Activated CD4-positive, alpha-beta T cell treated with anti-CD3 and anti-CD28 coated beads, Interleukin-2, amount 50 U/mL, for 48 hours (primary cell): ENCODE measurements around the gene CPED1.
"Not testable (repeated sequence)": the region's sequence is repeated elsewhere in the genome, so short reads cannot be mapped to it uniquely, and the experiment has no call there.

Source experiments
- DNase-seq, 2 experiments: peaks; one replicate each; pipeline ENCODE4 v3.0.0-alpha.2; 2020

The CPED1 gene

DNA sequence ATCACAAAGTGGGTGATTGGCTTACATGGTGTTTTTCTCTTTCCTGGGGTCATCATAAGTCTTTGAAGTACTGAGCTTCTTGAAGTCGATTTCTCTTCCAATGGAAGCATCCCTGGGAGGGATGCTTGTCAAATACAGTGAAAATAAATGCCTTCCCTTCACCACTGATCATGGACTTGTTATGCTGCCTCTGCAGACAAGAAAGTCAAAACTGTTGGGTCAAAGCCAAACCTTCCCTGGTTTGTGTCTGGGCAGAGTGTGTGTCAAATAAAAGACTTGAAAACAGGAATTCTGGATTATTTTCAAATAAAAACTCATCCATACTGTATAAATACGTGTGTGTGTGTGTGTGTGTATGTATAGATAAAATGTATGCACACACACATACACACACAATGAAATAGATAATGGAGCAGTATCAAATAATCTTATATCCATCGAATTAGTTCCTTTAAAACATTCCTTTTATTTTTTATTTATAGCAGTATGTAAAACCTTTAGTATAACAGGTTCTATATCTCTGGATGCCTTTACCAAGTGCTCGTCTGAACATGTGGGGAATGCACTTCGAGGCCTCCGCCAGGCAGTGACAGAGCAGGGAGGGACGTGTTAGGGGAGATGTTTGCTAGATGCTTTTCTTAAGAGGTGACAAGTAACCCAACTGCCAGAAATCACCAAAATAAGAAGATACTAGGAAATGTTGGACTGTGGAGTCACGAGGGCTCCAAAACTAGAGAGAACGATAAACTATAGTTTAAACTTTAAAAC is 313.1 kb downstream of the CPED1 start:
- no peak for DNase-seq

DNA sequence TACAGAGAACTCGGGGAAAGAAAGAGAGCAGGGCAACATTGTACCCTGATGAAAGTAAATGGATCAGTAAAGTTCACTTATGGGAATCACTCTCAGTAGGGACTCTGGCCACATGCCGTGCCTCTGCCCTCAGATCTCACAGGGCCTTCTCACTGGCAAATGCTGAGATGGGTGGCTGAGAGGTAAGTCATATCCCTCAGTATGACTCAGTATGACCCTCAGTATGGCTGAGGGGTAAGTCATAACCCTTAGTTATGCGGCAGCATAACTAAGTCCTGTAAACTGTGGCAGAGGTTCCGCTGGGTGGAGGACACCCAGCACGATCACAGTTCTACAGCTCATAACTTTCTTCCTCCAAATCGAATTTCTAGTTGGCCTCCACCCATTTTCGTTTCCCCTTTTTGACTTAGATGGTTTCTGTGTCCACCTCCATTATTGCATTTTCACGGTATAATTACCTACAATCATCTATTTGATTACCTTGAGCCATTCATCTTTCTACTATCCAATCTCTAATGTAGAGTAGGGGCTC is 313.8 kb downstream of the CPED1 start:
- DNase-seq = no peak

DNA sequence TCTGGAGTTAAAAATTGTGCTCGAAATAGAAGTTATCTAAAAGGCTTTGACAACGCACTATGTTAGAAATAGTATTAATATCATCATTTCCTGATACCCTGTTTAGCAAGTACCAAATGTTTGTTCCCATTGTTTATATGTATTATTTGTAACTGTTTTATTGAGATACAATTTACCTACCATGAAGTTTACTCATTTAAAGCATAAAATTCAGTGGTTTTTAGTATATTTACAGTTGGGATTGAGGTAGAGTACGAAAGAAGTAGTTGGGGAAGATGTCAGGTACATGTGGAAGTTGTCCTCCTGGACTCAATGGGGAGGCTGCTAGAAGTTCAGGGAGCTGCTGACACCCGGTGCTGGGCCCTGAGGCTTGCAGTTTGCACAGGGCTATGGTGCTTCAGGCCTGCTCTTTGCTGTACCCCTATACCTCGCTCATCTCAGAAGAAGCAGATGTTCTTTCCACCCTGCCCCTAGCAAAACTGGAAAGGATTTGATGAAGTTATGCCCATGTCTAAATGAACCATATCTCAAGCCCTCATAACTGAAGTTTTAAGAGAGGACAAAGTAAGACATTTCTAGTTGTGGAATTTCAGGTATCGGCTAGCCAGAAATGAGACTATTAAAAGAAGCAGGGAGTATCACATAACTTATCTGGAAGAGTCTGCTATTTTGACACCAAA is 315.1 kb downstream of the CPED1 start:
- no peak for DNase-seq

DNA sequence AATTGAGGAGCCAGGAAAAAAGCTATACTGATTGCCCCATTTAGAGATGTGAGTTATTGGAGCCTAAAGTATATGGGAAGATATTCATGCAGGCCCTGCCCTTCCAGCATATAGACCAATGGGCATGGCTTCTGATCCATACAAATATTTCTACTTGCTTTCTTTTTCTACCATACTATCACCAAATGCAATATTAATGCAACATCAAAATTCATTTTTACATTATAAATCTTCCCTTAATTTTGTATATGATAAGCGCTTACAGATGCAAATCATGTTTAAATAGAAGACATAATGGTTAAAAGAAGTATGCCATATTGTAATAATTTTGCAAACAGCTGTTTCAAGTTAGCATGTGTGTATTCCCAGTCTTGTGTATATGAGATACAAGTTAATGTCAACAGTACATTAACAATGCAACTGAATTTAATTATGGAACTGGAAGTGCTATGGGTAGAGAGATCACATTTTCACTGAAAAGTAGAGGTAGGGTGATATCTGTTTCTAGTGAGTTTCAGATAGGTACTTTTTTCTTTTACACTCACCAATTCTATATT is 315.7 kb downstream of the CPED1 start:
- DNase-seq = no peak

DNA sequence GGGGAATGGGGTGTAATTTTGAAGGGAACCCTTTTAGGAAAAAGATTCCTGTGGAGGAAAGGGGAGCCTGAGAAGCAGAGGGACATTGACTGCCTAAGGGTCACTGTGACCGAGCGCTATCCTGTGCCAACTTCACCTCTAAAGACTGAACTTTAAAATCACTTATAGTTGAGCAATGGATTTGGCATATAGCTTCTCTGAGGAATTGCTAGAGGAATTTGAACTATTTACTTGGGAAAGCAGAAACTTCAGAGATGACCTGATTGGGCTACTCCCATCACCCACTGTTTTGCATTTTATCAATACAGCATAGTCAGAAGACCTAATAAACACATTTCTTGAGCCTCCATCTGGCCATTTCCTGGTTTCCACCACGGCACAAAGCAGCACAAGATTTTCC is 316.6 kb downstream of the CPED1 start:
- DNase-seq = no peak

DNA sequence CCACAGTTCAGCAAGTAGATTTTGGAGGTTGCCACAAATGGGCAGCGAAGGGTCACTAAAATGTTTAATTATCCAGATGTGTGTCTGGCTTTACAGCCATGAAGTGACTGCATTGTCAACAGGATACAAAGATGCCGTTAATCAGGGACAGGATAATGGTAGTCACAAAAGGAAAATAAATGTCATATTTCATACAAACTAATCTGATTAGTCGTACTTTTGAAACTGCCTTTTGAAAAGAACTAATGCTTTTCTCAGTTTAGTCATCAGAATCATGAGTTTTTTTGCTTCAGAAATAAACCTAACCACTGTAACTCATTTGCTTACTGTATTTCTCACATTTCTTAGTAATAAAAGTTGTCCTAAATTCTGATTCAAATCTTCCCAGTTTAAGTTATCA is 318.1 kb downstream of the CPED1 start:
- no peak for DNase-seq

DNA sequence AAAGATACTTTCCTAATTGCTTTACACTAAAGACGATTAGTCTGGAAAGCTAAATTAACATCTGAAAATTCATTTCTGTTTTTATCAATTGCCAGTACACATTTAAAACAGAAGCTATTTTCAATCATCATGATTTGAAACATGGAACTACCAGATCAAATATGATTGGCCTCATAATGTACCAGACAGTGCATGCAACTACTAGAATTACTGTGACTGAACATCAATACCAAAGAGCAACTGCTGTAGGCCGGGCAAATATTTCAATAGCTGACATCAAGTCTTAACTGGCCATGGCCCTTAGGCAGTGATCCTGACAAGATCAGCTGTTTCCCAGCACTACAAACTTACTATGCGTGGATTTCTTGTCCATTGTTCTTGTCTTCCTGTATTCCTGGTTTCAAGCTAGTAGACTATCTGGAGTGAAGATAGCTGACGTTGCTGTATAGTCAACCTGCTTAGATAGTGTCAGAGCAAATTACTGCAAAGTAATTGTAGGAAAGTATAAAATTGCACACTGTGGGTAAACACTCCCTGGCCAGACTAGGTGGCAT is 318.6 kb downstream of the CPED1 start:
- DNase-seq = no peak

DNA sequence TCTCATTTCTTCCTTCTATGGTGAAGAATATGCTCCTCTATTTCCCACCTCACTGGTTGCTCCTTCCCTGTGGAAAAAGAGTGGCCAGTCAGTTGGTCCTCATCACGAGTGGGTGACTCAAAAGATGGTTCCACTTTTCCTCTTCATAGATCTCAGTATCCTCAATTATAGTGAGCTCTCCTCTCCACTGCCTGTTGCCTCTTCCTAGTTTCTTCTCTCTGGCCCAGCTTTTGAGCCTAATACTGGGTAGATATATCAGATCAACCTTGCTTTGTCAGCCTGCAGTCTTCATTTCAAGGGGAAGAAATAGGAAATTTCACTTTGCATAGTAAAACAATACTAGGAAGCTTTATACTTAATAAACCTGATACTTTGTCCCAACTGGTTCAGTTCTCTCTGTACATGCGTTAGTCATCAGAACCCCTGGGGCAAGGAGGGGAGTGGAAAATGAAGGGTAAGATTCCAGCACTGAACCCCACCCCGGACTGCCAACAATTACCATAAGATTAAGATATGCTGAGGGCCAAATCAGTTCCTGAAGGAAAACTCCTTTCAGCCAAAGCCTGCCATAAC is 324.8 kb downstream of the CPED1 start:
- no peak for DNase-seq

DNA sequence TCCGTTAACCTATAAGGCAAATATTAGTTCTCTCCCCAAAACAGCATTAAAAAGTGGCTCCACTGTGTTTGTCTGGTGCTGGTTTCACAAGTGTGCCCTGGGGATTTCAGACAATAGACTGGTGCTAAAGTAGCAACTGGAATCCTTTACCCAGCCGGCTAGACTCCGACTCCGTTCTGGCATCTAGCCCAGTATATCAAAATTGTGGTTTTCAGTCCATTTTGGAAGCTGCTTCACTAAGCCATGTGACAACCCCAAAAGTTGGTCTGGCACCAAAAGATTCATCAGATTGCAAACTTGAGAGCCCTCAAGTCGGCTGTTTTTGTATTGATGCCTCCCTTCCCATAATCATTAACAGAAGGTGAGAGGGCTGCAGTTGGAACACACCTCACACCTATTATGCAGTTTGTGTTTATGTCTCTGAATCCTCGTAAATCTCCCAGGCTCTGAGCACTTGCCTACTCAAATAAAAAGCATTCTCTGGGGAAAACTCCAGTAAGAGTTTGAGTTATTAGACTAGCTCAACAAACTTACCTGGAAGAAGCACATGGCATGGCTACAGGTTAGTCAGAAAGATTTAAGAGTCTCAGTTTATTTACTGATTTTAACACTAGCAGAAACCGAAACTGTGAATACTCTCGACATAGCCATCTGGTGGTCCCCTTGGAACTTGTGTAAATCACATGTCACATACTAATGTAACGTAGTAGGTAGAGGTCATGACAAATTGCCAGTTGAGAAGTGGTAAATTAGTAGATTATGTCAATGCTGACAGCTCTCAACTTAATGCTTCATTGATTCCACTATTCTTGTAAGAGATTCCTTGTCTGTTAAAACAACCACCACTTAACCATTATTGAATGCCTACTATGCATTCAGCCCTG is 325.5 kb downstream of the CPED1 start:
- no peak for DNase-seq

DNA sequence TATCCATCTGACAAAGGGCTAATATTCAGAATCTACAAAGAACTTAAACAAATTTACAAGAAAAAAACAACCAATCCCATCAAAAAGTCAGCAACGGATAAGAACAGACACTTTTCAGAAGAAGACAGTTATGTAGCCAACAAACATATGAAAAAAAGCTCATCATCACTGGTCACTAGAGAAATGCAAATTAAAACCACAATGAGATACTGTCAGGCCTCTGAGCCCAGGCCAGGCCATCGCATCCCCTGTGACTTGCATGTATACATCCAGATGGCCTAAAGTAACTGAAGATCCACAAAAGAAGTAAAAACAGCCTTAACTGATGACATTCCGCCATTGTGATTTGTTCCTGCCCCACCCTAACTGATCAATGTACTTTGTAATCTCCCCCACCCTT is 326.7 kb downstream of the CPED1 start:
- DNase-seq = not testable (repeated sequence)

DNA sequence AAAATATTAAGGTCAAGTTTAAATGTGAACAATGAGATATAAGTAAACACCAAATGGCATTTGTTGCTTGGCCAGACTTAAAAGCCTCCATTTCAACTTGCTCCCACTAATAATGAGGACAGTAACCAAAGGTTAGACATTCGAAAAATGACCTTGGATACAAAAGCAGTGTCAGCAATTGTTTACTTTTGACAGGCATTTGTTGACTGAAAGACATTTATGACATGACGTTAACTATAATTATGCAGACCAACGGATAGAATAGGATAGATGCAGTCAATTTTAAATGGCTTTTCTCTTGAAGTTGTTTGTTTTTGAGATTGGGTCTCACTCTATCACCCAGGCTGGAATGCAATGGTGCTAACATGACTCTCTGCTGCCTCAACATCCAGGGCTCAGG is 333.9 kb downstream of the CPED1 start:
- DNase-seq = no peak

DNA sequence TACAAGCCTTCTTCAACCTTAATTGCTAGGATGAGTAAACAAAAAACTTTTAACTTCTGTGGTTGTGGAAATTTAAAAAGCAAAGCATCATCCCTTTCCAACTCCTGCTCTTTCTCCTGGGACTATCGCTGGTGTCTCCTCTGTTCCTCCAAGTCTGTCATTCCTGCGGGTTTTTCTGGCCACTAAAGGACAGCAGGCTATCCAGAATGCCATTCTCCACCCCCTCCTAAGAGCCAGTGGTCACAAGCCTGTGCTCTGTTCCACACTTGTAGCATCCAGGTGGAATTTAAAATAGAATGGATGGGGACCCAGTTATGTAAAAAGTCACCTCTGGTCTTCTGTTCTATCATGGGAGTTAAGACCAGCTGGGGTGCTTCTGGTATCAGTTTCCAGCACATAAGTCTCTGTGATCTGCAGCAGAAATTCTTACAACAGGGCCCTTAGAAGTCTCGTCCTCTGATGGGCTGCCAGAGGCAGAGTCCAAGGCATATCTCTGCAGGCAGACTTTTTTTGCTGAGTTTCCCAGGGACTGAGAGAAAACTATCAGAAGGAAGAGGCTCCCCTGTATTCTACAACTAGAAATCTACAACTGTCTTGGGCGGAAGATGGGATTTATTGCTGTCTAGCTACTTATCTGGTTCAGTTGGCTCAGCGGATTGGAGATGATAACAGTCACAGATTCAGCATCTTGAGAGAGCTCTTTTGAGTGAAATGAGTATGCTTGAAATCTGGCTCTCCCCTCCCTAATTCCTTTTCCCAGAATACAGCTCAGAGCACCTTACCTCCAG is 335.2 kb downstream of the CPED1 start:
- no peak for DNase-seq

DNA sequence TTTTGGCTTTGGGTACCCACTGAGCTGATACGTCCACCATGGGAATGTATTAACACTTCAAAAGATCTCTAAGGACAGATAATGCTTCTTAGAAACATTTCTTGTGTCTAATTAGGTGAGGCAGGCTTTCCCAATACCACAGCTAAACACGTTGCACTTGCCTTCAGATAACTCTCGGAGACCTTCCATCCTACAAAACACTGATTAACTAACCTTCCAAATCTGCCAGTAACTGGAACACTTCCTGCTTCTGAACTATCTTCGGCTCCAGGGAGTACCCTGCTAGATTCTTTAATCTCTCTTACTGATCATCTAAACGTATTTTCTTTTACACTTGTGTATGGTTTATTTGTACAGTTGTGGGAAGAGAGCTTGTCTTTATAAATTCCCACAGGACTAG is 339.2 kb downstream of the CPED1 start:
- no peak for DNase-seq

DNA sequence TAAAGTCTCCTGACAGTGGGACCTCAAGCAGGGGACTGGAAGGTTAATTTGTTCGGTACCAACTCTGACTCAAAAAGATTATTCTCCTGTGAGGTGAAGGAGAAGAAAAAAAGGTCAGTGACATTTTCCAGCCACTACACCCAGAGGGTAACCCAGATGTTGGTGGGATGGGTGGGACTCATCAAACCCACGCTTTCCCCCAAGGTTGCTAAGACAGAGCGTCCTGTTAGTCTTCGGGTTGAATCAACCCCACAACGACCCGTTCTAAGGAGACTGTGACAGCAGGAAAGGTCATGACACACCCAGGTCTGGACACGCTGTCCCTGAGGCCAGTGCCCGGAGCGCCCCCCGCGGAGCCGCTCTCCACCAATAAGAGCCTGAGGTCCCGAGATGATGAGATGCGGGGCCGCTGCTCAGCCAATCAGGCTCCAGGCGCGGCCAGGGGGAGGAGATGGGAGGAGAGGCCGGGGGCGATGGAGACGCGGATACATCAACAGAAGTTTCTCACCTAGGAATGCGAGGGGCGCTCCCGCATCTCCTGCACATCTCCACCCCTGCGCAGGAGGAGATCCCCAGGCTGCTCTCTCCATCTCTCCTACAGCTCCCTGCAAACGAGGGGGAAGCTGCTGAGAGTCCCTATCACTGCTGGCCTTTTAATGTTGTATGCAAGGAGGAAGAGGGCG is 340.1 kb downstream of the CPED1 start, which contains the start of gene WNT16:
WNT16 (plus strand) TSS at position 493 of the 683 bp plus-strand sequence. CDS start 293 bp downstream, outside the sequence.
- no peak for DNase-seq

DNA sequence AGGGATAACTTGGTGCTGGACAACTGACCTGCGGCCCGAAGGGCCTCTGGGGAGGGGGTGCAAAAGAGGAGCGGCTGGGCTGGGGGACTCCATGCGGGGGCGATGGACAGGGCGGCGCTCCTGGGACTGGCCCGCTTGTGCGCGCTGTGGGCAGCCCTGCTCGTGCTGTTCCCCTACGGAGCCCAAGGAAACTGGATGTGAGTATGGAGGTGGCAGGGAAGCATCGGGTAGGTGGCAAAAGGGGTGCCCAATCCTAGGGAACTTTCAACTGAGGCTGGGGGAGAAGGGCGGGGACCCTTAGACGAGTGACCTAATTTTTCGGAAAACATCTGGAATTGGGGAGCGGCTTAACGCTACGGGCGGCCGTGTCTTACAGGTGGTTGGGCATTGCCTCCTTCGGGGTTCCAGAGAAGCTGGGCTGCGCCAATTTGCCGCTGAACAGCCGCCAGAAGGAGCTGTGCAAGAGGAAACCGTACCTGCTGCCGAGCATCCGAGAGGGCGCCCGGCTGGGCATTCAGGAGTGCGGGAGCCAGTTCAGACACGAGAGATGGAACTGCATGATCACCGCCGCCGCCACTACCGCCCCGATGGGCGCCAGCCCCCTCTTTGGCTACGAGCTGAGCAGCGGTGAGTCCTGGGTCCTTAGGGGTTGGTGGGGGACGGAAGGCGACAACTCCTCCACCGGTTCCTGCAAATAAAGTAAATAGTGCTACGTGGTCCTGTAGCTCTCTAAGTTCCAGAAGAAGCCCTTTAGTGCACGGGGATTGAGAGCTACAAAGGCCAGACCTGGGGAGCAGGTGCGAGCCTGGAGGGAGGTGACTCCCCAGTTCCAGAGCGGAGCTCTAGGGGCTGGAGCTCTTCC is 340.9 kb downstream of the CPED1 start:
- peak; percentile 24 to 44 for DNase-seq

DNA sequence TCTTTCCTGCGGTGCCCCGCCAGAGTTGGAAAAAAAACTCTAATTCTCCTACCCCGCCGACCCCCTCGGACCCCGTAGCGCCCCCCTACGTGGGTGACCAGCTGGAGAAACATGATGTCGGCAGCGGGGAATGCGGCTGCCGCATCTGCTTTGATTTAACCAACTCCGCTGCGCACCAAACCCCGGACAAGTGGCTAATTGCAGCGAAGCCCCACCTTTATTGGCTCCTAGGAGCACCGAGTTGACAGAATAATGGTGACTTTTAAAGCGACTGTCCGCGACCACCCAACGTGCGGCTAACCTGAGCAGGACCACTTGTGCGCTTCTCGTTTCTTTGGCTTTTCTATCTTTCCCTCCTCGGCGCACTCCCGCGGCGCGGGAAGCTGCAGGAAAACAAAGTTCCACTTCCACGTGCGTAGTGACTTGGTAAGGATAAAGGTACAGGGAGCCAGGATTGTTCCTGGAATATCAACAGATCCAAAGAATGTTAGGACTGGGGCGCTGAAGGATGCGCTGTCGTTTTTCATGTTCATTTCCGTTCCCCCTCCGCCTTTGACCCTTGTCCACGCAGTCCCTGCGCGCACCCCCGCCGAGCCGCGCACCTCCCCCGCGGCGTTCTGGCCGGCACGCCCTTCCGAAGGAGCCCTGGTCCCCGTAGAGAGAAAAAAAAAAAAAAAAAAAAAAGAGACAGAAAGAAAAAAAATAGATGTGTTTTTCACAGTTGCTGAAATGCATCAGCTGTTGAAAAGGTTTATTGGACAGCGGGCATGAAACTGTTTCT is 341.7 kb downstream of the CPED1 start:
- DNase-seq = peak in 1 of 2 experiments; percentile 5

DNA sequence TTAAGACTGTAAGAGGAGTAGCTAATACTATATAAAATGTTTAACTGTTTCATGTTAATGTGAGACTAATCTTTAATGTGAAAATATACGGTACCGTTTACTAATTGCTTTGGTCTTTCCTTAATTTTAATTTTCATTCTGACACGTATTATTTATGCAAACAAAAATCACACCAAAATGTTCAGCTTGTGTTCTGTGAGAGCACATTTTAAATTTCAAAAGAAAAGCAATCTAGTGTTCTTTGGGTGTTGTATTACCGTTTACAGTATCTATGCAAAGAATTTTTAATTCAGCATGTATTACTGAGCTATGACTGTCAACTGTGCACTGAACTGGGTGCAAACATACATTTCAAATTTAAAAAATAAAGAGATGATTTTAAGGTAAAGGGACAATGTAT is 342.5 kb downstream of the CPED1 start:
- DNase-seq = no peak

DNA sequence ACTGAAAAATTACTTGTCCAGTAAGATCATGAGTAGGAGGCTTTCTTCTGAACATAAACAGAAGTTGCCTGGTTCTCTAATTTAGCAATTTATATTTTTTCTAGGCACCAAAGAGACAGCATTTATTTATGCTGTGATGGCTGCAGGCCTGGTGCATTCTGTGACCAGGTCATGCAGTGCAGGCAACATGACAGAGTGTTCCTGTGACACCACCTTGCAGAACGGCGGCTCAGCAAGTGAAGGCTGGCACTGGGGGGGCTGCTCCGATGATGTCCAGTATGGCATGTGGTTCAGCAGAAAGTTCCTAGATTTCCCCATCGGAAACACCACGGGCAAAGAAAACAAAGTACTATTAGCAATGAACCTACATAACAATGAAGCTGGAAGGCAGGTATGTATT is 343.1 kb downstream of the CPED1 start:
- no peak for DNase-seq

DNA sequence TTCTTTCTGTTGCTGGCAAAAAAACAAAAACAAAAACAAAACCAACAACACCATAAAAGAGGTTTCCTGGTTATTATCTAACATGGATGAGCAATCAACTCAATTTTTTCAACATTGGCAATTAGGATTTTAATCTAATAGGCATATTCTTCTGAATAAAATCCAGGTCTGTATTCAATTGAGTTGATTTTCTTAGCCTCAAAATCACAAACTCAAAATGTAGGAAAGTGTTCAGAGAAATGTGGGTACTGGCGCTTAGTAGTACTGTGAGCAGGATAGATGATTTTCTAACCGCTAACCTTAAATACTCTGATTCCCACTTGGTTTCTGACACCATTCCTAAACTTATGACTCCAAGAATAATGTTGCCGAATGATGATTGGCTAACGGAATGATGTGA is 345.9 kb downstream of the CPED1 start:
- DNase-seq = no peak
